ENCODE data around the gene HSPH1.

DNA sequence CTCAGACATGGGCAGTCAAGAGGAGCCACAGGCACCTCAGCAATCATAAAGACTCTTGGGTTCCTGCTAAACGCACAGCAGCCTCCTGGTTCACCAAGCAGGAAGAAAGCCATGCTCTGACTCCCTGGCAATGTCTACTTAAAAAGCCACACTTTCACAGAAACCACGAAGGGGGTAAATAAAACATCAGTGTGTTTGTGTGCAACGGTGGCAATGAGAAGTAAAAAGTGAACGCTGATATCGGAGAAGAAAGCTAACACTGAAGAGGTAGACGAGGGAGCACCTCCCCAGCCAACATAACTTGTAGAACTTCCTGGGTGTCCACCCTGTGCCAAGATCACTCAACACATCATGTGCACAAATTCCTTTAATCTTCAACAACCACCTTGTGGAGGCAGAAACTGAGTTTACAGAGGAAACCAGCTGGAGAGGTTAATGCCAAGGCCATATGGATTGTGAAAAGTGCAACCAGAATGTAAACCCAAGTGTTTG, 30.2 kb downstream of the HSPH1 start:
- TF ChIP-seq, protein P1, sequence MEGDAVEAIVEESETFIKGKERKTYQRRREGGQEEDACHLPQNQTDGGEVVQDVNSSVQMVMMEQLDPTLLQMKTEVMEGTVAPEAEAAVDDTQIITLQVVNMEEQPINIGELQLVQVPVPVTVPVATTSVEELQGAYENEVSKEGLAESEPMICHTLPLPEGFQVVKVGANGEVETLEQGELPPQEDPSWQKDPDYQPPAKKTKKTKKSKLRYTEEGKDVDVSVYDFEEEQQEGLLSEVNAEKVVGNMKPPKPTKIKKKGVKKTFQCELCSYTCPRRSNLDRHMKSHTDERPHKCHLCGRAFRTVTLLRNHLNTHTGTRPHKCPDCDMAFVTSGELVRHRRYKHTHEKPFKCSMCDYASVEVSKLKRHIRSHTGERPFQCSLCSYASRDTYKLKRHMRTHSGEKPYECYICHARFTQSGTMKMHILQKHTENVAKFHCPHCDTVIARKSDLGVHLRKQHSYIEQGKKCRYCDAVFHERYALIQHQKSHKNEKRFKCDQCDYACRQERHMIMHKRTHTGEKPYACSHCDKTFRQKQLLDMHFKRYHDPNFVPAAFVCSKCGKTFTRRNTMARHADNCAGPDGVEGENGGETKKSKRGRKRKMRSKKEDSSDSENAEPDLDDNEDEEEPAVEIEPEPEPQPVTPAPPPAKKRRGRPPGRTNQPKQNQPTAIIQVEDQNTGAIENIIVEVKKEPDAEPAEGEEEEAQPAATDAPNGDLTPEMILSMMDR (IDR thresholded peaks at IDR 0.05), result no peak
- TF ChIP-seq POLR2A (IDR thresholded peaks at IDR 0.05), result no peak
